HG02610 (cell line): ENCODE measurements around the gene ZNF629.
"Not testable (repeated sequence)": the region's sequence is repeated elsewhere in the genome, so short reads cannot be mapped to it uniquely, and the experiment has no call there.

ENCODE experiments used
- ATAC-seq: cut with Tn5 transposase; IDR thresholded peaks from one replicate; pipeline ENCODE4 v1.9.1; 2021; ENCODE audit warnings: mild to moderate bottlenecking, moderate library complexity; ENCODE audit not compliant: unreplicated experiment

ZNF629 gene

DNA sequence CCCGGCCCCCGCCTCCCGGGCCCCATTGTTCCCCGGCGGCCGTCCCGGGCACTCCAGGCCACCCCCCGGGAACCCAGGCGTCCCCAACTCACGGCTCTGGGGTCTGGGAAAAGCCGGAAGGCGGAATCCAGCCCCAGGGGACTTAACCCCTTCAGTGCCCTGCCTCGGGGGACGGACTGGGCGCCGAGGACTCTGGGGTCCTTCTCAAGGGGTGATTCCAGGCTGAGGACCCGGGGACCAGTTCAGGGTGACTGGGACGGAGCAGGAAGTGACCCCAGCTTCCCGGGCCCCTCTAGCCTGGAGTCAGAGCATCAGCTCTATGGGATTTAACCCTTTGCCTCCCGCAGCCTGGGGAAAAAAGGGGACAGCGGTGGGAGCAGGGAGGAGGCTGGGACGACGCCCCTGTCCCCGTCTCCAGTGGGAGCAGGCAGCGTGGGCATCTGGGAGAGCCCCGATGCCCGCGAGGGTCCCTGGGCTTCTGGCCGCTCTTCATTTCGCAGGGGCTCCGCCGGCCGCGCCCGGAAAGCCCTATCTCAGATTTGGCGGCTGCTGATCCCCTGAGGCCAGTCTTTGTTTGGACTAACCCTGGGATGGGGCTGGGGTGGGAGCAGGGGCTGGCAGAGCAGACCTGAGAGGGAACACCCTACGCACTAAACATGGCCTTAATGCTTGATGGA lies at the start of gene ZNF629:
Gene ZNF629 (minus strand): TSS at position 270 of the 677 bp plus-strand sequence. CDS start 2,723 bp downstream, outside the sequence.
- no peak for ATAC-seq

DNA sequence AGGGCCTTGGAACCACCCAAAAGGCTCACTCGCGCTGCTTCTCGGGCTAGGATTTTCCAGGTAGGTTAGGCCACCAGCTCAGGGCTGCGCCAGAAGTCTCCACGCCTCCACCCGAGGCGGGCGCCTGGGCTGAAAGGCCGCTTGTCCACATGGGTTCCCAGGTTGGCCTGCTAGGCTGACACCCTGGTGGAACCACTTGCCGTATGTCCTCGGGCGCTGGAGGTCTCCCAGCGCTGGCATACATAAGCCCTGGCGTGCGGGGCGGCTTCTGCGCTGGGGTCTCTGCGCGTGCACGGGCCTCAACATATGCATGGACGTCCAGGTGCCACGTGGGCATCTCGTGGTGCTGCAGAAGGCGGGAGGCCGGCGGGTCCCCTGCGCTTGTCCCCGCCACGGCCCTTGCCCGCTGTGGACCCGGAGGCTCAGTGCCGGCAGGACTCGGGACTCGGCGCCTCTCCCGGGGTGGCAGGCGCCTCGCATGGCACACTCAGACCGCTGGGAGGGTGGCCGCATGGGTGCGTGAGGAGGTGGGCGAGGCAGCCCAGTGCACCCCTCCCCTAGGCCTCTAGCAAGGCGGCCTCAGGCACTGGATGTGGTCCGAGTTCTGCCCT lies 47.2 kb upstream of the ZNF629 start:
- no peak for ATAC-seq

DNA sequence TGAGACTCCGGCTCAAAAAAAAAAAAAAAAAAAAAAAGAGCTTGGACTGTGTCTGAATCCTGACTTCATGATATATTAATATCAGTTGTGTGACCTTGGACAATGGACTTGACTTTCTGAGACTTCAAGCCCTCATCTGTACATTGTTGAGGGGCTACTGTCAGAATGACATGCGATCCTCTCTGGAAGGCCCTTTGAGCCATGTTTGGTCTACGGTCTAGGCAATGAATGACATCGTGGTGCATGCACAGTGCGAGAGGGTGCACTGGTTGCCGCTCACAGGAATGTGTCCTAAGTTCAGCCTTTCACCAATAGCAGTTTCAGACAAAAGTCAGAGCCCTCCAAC lies 43.0 kb upstream of the ZNF629 start:
- no peak for ATAC-seq

DNA sequence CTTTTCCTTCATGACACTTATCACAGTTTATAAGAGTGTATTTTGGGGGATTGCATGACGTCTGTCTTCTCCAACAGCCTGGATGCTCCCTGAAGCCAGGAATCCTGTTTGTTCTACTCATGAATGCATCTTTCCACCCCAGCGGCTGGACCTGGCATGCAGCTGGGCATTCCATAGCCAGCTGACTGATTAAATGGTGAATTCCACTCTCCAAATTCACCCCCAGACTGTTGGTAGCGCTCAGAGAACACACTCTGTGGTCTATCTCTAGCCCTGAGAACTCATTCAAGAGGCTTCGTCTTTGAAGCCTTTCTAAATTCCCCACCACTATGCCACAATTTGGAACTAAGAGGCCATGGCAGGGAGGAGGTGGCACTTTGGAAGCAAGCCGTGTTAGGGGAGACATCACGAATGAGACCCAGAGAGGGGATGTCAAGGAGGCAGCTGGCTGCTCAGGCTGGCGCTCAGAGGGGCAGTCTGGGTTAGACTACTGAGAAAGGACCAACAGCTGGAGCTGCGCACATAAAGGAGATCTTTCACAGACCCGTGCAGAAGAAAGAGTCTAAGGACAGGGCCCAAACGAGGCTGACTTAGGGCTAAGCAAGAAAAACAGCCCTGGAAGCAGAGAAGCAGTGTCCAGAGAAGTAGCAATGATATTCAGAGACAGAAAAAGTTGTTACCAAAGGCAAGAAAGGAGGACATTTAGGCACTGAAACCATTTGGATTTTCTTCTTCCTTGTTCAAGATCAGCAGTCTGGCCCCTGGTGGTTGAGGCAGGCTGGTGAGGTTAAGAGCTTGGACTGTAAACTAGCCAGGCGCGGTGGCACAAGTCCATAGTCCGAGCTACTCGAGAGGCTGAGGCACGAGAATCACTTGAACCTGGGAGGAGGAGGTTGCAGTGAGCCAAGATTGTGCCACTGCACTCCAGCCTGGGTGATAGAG lies 42.4 kb upstream of the ZNF629 start:
- ATAC-seq = no peak

DNA sequence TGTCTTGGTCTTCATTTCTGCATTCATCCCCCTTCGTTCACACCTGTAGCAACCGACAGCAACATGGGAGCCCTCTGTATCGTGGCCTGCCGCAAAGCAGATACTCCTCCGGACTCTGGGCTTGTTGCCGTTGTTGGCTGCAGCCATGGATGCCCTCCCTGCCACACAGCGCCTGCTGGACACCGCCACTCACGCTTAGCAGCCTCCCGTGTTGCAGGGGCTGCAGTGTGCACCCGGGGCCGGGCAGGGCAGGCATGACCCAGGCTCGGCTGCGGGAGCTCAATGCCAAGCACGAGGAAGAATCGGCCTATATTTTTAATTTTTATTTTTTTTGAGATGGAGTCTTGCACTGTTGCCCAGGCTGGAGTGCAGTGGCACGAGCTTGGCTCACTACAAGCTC lies 34.9 kb upstream of the ZNF629 start:
- no peak for ATAC-seq

DNA sequence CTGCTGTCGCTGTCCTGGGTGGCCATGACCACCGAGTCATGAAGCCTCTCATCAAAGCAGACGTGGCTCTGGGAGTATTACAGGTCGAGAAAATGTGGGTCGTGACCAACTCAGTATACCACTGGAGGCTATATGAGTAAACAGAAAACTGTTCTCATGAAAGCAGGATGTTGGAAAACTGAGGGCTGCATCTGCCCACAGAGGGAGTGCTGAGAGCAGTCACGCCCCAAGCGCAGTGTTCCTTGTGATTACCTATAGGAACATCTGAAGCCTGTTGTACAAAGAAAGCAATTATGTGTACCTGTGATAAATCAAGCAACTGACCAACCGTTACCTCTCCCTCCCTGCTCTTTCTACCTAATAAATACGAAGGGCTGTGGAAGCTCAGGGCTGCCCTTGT lies 34.4 kb upstream of the ZNF629 start:
- ATAC-seq = not testable (repeated sequence)

DNA sequence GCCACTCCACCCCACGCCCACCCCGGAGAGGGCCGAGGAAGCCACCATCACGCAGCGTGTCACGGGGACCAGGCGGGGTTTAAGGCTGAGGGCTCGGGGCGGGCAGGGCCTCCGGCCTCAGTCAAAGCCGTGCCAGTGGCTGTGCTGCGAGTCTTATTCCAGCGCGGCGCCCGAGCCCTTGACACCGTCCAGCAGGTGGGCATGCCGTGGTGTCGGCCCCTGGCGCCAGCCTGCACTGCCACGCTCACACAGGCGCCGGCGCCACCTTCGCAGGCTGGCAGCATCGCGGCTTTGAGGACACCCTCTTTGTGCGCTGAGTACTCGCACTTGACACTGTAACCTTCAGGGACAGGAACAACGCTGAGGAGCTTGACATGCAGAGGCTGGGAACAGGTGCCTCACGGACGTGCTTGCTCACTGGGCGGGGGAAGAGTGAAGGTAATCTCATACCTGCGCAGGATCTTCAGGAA lies 34.0 kb upstream of the ZNF629 start:
- ATAC-seq = no peak

DNA sequence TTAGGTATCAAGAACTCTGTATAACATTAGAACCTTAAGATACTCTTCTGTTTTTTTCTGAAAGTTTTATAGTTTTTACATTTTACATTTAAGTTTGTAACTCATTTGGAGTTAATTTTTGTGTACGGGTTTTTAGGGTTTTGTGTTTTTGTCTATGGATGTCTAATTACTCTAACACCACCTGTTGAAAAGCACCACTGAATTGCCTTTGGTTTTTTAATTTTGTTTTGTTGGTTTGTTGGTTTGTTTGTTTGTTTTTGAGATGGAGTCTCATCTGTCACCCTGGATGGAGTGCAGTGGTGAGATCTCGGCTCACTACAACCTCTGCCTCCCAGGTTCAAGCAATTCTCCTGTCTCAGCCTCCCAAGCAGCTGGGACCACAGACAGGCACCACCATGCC lies 29.8 kb upstream of the ZNF629 start:
- ATAC-seq = no peak

DNA sequence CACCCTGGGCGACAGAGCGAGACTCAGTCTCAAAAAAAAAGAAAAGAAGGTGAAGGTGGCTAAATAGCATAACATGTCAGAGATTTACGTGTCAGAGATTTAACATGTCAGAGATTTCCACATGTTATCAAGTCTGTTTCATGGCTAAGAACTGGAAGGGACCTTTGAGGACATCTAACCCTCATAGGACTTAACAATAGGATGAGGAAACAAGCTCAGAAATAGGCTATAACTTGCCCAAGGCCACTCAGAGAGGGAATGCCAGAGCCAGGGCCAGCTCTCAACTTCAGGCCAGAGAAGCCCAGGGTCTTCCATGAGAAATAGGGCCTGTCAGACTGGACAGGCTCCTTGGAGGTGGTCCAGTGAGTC lies 26.8 kb upstream of the ZNF629 start:
- ATAC-seq = no peak

DNA sequence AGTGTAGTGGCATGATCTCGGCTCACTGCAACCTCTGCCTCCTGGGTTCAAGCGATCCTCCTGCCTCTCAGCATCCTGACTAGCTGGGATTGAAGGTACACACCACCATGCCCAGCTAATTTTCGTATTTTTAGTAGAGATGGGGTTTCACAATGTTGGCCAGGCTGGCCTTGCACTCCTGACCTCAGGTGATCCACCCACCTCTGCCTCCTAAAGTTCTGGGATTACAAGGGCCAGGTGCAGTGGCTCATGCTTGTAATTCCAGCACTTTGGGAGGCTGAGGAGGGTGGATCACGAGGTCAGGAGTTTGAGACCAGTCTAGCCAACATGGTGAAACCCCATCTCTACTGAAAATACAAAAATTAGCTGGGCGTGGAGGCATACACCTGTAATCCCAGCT lies 22.7 kb upstream of the ZNF629 start:
- not testable (repeated sequence) for ATAC-seq

DNA sequence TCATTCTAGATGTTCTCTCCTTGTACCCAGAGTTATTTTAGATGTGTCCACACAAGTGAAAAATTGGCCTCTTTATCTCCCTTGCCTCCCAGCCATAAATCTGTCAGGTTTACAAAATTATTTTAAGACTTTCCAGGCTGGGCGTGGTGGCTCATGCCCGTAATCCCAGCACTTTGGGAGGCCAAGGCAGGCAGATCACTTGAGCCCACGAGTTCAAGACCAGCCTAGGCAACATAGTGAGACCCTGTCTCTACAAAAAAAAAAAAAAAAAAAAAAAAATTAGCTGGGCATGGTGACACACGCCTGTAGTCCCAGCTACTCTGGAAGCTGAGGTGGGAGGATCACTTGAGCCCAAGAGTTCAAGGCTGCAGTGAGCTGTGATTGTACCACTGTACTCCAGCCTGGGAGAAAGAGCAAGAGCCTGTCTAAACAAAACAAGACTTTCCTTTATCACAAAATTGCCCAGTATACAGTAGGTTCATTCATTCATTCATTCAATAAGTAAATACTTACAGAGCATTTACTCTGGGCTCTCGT lies 22.0 kb upstream of the ZNF629 start:
- not testable (repeated sequence) for ATAC-seq

DNA sequence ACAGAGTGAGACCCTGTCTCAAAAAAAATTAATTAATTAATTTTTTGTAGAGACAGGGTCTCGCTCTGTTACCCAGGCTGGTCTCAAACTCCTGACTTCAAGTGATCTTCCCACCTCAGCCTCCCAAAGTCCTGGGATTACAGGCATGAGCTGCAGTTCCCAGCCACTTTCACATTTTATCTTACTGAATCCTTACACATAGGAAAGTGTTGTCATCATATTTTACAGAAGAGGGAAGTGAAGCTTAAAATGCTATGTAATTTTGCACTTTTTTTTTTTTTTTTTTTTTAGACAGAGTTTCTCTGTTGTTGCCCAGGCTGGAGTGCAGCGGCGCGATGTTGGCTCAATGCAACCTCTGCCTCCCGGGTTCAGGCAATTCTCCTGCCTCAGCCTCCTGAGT lies 21.1 kb upstream of the ZNF629 start:
- ATAC-seq = no peak

DNA sequence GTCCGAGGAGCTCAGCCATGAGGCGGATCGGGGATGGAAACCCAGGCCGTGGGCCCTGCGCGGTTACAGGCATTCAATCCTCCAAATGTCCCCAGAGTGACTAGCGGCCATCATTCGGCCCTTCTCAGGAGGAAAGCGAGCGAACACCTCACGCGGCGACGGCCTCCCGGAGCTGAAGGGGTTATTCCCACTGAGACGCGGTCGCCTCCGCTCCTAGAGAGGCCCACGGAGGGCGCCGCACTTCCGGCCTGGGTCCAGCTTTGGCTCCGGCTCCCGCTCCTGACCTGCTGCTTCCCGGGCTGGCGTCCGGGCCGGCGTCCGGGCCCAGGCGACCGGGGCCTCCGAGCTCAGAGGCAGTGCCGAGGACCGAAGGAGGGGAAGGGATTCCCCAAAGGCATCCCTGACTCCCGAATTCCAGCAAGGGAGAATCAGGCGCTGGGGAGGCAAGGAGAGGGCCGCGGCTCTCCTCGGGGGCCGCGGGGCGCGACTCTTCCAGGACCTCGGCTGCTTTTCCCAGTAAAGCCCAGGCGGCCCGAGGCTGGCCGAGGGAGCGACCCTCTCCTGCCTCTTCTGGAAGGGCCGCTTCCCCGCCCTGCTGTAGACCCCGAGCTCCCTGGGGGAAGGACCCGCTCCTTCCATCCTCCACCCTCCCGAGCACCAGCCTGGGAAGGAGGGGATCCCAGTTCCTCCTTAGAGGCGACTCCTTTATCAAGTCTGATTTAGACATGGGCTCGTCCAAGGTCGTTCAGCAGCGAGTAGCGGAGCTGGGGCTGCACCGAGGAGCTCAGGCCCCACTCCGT lies 18.6 kb upstream of the ZNF629 start:
- peak; percentile 61 for ATAC-seq

DNA sequence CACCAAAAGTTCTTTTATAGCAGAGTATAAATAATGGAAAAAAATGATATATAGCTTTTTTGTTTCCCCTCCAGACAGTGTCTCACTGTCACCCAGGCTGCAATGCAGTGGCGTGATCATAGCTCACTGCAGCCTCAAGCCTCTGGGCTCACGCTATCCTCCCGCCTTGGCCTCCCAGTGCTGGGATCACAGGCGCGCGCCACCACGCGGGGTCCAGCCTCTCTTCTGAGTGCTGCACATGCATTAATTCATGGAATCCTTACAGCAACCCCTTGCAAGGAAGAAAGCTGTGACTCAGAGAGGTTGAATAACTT lies 18.0 kb upstream of the ZNF629 start:
- ATAC-seq = no peak

DNA sequence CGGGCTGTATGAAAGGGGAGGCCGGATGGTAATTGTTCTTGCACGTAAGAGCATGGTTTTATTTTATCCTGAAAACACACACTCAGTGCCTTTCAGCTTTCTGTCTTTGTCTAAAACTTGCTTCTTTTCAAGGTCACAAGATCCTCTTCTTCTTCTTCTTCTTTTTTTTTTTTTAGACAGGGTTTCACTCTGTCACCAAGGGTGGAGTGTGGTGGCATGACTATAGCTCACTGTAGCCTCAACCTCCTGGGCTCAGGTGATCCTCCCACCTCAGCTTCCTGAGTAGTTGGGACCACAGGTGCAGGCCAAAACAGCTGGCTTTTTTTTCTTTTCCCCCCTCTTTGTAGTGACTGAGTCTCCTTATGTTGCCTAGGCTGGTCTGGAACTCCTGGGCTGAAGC lies 15.9 kb upstream of the ZNF629 start:
- ATAC-seq = no peak

DNA sequence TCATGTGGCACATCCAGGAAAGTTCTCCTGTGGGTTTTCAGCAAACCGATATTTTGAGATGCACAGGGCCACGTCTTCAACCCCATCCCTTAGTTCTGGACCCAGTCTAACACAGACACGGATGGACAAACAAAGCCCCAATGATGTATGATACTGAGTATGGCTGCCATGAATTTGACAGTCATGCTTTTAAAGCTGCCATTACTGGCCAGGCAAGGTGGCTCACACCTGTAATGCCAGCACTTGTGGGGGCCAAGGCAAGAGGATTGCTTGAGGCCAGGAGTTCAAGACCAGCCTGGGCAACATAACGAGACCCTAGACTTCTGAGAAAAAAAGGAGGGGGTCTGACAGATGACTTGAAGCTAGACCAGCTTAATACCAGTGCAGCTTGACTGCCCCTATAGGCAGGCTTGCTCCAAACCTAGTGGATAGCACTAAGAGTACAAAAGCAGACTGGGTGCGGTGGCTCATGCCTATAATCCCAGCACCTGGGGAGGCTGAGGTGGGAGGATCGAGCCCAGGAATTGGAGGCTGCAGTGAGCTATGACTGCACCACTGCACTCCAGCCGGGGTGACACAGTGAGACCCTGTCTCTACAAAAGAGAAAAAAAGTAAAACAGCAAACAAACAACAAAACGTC lies 10.8 kb upstream of the ZNF629 start:
- no peak for ATAC-seq

DNA sequence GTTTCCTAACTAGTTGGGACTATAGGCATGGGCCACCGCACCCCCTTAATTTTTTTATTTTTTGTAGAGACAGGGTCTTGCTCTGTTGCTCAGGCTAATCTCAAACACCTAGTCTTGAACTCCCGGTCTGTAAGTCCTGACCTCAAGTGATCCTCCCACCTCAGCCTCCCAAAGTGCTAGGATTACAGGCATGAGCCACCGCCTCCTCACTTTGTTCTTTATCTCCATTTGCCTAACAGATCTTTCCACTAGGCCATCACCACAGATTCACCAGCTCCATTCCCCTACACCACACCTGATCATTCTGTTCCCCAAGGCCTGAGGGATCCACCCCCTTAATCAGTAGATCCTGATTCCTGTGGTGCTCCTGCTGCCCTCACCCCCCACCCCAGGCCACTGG lies 7.6 kb upstream of the ZNF629 start:
- ATAC-seq = no peak

DNA sequence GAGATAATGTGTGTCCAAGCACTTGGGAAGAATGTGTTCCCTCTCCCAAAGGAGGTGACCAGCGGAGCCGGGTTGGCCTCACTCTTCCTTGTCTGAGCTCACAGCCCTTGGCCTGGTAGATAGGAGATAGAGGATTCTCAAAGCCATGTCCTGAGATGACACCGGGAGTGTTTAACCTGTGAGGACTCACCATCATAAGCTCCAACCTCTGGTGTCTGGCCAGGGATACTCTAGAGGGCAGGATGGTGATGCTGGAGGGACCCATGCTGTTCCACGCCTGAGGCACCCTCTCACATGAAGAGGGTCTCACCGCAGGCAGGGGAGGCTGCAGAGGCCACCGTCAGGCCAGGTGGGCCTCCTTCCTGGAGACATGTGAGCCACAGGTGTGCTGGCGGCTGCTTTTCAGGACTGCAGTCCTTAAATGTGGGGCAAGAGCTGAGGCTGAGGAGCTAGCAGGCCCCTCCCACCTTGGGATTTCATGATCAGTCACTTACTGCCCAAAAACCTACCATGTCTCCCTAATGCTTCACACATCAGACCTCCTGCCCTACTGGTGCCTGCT lies 6.6 kb upstream of the ZNF629 start:
- no peak for ATAC-seq

DNA sequence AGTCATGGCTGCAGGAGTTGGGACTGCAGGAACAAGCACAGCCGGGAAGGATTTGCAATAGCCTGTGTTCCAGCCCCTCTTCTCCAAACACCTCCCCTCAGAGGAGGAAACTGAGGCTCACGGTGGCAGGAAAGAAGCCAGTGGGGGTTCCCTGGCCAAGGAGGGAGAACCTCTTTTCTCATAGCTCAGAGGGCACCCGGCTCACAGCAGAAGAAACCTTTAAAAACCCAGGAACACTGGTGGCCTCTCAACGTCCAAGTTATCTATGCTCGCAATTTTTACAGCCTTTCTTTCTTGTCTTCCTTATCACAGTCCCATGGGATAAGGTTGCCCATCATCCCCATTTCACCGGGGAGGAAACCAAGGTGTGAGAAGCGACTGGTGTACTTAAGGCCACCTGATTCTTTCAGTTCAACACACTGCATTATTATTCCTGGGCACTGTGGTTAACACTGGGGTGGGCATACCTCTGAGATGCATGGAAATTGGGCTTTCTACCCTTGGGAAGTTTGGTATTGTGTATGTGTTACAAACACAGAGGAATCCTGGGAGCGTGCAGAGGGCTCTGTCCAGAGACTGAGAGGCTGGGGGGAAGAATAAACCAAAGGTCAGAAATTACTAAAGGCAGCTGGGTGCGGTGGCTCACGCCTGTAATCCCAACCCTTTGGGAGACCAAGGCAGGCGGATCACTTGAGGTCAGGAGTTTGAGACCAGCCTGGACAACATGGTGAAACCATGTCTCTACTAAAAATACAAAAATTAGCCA lies 791 bp upstream of the ZNF629 start:
- ATAC-seq = no peak
